ENCODE measurements around the gene COX7A2L.

The COX7A2L gene

DNA sequence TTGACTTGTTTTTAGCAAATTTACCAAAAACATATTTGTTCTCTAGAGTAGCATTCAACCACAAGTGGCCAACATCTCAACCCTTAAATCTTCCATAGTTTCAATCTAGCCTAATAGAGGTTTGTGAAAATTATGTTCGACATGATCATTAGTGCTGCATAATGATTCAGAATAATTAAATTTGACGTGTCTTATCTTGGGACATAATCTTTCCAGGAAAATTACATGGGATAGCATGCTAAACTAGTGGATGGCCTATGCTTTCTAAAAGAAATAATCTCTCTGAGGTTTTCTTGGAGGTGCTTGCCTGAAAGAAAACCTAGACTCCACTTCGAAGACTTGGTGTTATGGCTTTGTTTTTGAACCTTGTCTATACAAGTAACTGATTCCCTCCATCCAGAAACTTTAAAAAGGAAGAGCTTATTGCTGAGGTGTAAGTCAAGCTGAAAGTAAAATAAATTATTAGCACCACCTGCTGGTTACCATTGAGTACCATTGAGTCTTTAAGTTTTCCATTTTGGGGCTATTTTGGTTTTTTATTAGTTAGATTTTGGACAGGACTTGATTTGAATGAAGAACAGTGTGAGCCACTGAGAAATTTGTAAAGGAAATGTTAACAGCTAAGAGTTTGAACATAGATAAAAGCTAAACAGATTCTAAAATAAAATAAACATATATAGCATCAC lies 32.7 kb downstream of the COX7A2L start:
- H3K27ac Mint-ChIP-seq = no peak overlapping the region
- no peaks in the 10 kb centered on the region for H3K27me3 Mint-ChIP-seq
- no peak overlapping the region for H3K4me3 Mint-ChIP-seq
- peaks cover 55% of the 10 kb centered on the region for H3K36me3 Mint-ChIP-seq
- H3K9me3 Mint-ChIP-seq = no peaks in the 10 kb centered on the region
- DNase-seq = no peak
- peaks cover 3% of the 10 kb centered on the region for H3K4me1 Mint-ChIP-seq
- CTCF ChIA-PET = interaction anchor here (0.6 to 4.1 kb wide), 17 partner anchors 8 to 241 kb away, joined by 3 to 66 read pairs (median 4); no protein-coding TSS in a partner anchor

DNA sequence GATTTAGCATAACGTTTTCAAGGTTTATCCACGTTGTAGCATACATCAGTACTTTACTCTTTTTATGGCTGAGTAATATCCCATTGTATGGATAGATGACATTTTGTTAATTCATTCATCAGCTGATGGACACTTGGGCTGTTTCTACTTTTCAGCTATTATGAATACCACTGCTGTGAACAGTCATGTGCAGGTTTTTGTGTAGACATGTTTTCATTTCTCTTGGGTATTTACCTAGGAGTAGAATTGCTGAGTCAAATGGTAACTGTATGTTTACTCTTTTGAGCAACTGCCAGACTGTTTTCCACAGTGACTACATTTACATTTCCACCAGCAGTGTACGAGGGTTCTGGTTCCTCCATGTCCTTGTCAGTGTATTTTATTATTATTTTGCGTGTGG lies 33.9 kb downstream of the COX7A2L start:
- no peak for DNase-seq
- no peaks in the 10 kb centered on the region for H3K27me3 Mint-ChIP-seq
- peaks cover 55% of the 10 kb centered on the region for H3K36me3 Mint-ChIP-seq
- H3K27ac Mint-ChIP-seq = peak overlapping the region; percentile 20
- CTCF ChIA-PET = interaction anchor here (3.0 to 4.1 kb wide), 2 partner anchors 230 to 236 kb away, joined by 26 to 66 read pairs; no protein-coding TSS in a partner anchor
- no peak overlapping the region for H3K4me3 Mint-ChIP-seq
- H3K9me3 Mint-ChIP-seq = no peaks in the 10 kb centered on the region
- H3K4me1 Mint-ChIP-seq = peaks cover 3% of the 10 kb centered on the region

DNA sequence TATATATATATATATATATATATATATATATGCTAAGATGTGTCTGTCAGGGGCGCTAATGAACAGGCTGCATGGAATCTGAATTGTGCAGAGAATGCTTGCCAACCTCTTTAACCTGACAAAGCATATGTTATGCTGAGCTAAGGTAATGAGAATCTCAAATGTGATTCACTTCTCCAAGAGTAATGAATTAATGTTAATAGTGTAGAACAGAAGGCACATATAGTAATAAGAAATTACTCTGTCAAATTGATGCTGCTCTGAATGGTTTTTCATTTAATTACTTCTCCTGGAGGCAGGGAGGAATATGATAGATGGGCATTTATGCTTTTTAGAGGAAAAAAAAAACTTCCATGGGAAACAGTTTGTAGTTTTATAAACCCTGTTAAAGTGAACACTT lies 35.4 kb downstream of the COX7A2L start:
- Mint-ChIP-seq H3K4me1 (peaks cover 13% of the 10 kb centered on the region), H3K36me3 (peaks cover 52% of the 10 kb centered on the region), H3K4me3 (no peak overlapping the region), H3K9me3 (no peaks in the 10 kb centered on the region), H3K27ac (no peak overlapping the region), H3K27me3 (no peaks in the 10 kb centered on the region)
- no peak for DNase-seq
- CTCF ChIA-PET = interaction anchor here (1.1 to 1.2 kb wide), 2 partner anchors 129 to 238 kb away, joined by 3 read pairs; no protein-coding TSS in a partner anchor

DNA sequence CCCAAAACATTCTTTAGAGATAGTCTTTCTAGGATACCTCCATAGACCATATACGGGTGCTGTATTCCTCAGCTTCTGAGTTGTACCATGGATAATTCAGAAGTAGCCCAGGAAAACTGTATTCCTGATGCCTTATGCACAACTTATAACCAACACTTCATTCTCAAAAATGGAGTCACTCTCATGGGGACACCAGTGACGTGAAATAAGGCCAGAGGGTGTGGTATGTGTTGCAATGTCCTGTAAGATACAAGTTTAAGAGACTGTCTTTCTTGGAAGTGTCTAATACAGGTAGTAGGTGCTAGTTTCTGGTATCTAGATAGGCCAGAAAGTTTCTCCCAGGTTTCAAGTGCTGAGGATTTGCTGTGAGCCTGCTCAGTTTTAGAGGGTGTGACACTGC lies 36.1 kb downstream of the COX7A2L start:
- Mint-ChIP-seq H3K36me3 (peaks cover 49% of the 10 kb centered on the region), H3K27me3 (no peaks in the 10 kb centered on the region), H3K4me1 (peaks cover 15% of the 10 kb centered on the region), H3K4me3 (no peak overlapping the region), H3K27ac (no peak overlapping the region), H3K9me3 (no peaks in the 10 kb centered on the region)
- CTCF ChIA-PET = interaction anchor here (1.2 to 1.4 kb wide), 2 partner anchors 228 to 238 kb away, joined by 3 read pairs; no protein-coding TSS in a partner anchor
- no peak for DNase-seq

DNA sequence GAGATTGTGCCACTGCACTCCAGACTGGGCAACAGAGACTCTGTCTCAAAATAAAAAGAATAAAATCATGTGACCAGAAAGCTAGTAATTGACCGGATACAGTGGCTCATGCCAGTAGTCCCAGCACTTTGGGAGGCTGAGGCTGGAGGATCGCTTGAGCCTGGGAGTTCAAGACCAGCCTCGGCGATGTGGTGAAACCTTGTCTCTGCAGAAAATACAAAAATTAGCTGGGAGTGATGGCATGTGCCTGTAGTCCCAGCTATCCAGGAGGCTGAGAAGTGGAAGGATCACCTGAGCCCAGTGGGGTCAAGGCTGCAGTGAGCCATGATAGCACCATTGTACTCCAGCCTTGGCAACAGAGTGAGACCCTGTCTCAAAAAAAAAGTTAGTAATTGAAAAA lies 36.8 kb downstream of the COX7A2L start:
- H3K4me1 Mint-ChIP-seq = peaks cover 15% of the 10 kb centered on the region
- no peak overlapping the region for H3K4me3 Mint-ChIP-seq
- no peaks in the 10 kb centered on the region for H3K9me3 Mint-ChIP-seq
- H3K27me3 Mint-ChIP-seq = no peaks in the 10 kb centered on the region
- CTCF ChIA-PET = interaction anchor here (1.1 to 1.4 kb wide), 2 partner anchors 228 to 229 kb away, joined by 3 to 4 read pairs; no protein-coding TSS in a partner anchor
- DNase-seq = no peak
- no peak overlapping the region for H3K27ac Mint-ChIP-seq
- peaks cover 45% of the 10 kb centered on the region for H3K36me3 Mint-ChIP-seq

DNA sequence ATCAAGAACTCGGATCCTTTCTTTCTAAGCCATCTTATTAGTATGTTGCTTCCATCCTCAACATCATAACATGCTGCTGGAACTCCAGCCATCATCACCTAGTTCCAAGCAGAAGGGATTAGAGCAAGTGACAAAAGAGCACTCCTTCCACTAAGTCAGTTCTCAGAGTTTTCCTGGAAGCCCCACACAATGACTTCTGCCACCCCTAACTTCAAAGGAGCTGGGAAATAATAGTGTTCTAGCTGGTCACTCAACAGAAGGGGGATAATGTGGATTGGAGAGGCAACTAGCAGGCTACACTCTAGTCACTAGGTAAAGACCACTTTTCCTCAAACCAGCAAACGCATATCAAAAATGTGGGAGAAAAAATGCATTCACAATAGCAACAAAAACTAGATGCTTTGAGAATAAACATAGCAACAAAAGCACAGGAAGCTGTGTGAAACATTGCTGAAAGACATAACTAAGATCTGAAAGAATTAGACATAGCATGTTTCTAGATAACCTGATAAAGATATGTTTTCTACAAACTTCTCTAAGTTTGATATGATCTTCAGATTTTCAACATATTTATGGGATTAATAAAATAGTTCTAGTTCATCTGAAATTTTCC lies 39.5 kb downstream of the COX7A2L start:
- no peak for DNase-seq
- H3K4me3 Mint-ChIP-seq = no peak overlapping the region
- H3K36me3 Mint-ChIP-seq = peaks cover 55% of the 10 kb centered on the region
- H3K9me3 Mint-ChIP-seq = no peaks in the 10 kb centered on the region
- no peak overlapping the region for H3K27ac Mint-ChIP-seq
- CTCF ChIA-PET = no interaction called here
- H3K27me3 Mint-ChIP-seq = no peaks in the 10 kb centered on the region
- H3K4me1 Mint-ChIP-seq = peaks cover 23% of the 10 kb centered on the region

DNA sequence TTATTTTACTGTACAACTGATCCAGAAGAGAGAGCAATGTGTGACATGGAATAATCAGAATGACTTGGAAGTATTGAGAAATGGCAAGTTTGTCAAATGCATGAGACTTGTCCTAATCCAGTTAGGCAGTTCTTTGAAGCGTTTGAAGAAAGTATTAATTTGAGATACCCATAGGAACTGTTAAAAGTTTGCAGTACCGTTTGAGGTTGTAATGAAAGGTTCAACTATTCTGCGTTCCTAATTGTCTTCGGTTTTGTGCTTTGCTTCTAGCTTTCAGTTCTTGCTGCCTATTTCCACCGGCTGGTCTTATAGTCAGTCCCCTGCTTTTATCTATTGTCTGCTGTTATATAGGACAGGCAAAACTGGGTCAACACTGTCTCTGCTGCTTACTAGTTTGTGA lies 41.8 kb downstream of the COX7A2L start:
- CTCF ChIA-PET = interaction anchor here (1.2 kb wide), 1 partner anchor 9 kb away, joined by 4 read pairs; no protein-coding TSS in a partner anchor
- Mint-ChIP-seq H3K4me1 (peaks cover 21% of the 10 kb centered on the region), H3K9me3 (no peaks in the 10 kb centered on the region), H3K36me3 (peaks cover 58% of the 10 kb centered on the region), H3K27me3 (no peaks in the 10 kb centered on the region), H3K4me3 (no peak overlapping the region), H3K27ac (no peak overlapping the region)
- no peak for DNase-seq

DNA sequence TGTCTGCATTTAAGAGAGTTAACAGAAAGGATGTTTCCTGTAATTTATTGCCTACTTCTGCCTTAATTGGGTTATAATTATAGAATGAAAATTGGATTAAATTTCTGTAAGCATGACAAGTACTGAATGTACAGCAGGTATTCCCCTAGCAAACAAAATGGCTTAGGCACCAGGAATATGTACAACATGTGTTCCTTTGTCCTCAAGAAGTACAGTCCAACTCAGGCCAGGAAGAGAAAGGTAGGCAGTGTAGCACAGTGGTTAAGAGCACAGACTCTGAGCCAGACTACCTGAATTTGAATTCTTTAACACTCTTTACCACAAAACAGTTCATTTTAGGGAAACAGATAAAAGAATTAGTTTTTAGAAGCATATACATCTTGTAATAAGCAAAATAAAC lies 43.1 kb downstream of the COX7A2L start:
- H3K9me3 Mint-ChIP-seq = no peaks in the 10 kb centered on the region
- H3K4me3 Mint-ChIP-seq = no peak overlapping the region
- no peak for DNase-seq
- peaks cover 54% of the 10 kb centered on the region for H3K36me3 Mint-ChIP-seq
- H3K27ac Mint-ChIP-seq = peak overlapping the region; percentile 47
- CTCF ChIA-PET = interaction anchor here (2.0 kb wide), 1 partner anchor 11 kb away, joined by 8 read pairs; no protein-coding TSS in a partner anchor
- peaks cover 21% of the 10 kb centered on the region for H3K4me1 Mint-ChIP-seq
- no peaks in the 10 kb centered on the region for H3K27me3 Mint-ChIP-seq

DNA sequence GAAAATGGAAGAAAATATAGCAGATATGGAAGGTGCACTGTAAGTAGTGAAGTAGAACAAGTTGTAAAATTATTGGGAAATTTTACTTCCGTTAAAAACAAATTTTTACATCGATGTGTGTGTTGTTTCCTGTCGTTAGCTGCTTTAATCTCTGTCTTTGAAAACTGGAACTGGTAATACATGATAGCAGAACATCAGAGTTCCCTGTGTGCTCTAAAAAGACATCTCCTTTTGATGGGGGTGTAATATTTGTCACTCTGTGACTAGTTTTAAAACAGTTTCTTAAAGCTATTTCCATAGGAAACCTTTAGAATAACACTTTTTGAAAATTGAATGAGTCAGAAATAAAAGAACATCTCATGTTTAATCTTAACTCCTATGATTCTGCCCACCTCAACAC lies 43.5 kb downstream of the COX7A2L start:
- Mint-ChIP-seq H3K27ac (peak overlapping the region; percentile 12), H3K27me3 (no peaks in the 10 kb centered on the region), H3K4me3 (no peak overlapping the region), H3K36me3 (peaks cover 50% of the 10 kb centered on the region), H3K9me3 (no peaks in the 10 kb centered on the region), H3K4me1 (peaks cover 21% of the 10 kb centered on the region)
- no peak for DNase-seq
- CTCF ChIA-PET = interaction anchor here (2.0 kb wide), 1 partner anchor 11 kb away, joined by 8 read pairs; no protein-coding TSS in a partner anchor

DNA sequence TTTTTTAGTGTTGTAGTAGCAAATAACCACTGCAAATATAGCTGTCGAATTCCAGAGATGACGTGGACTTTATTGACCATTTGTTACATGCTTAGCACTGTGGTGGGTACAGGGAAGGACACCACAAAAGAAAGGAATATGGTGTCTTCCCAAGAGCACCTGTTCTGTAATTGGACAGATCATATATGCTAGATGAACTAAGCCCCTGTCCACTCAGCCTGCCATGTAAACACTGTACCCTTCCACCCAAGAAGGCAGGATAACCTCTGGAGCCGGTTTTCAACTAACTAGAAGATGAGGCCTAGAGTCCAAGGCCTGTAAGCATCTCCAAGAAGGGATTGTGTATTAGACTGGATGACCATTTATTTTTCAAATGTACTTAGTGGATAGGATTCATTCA lies 44.1 kb downstream of the COX7A2L start:
- Mint-ChIP-seq H3K4me3 (no peak overlapping the region), H3K27me3 (no peaks in the 10 kb centered on the region), H3K9me3 (no peaks in the 10 kb centered on the region), H3K27ac (peak overlapping the region; percentile 4), H3K36me3 (peaks cover 50% of the 10 kb centered on the region), H3K4me1 (peaks cover 21% of the 10 kb centered on the region)
- DNase-seq = no peak
- CTCF ChIA-PET = interaction anchor here (2.0 kb wide), 1 partner anchor 12 kb away, joined by 8 read pairs; no protein-coding TSS in a partner anchor

DNA sequence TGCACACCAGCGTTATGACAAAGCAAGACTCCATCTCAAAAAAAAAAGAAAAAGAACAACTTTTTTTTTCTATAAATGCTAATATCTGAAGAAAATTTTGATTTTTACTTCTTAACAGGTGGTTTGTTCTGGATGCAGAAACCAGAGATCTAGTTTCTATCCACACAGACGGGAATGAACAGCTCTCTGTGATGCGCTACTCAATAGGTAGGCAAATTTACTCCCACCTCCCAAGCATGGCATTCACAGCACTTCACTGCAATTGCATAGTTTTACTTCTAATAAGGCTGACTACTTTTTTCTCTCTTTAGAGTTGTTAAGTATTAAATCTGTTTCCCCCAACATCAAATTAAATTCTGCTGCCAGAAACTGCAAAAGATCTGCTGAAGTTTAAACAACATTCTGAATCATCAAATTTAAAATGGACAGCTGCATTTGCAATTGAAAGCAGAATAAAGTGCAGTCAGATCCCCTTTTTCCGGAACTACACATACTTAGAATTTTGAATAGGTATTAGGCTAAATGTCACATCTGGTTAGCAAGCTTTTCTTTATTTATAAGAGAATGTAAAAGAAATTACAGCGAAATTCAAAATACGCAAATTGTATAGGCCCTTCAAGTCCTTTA lies 45.1 kb downstream of the COX7A2L start:
- H3K27ac Mint-ChIP-seq = no peak overlapping the region
- H3K4me3 Mint-ChIP-seq = no peak overlapping the region
- no peak for DNase-seq
- H3K4me1 Mint-ChIP-seq = peaks cover 15% of the 10 kb centered on the region
- H3K36me3 Mint-ChIP-seq = peaks cover 48% of the 10 kb centered on the region
- no peaks in the 10 kb centered on the region for H3K27me3 Mint-ChIP-seq
- H3K9me3 Mint-ChIP-seq = no peaks in the 10 kb centered on the region
- CTCF ChIA-PET = interaction anchor here (2.0 kb wide), 1 partner anchor 13 kb away, joined by 8 read pairs; no protein-coding TSS in a partner anchor

DNA sequence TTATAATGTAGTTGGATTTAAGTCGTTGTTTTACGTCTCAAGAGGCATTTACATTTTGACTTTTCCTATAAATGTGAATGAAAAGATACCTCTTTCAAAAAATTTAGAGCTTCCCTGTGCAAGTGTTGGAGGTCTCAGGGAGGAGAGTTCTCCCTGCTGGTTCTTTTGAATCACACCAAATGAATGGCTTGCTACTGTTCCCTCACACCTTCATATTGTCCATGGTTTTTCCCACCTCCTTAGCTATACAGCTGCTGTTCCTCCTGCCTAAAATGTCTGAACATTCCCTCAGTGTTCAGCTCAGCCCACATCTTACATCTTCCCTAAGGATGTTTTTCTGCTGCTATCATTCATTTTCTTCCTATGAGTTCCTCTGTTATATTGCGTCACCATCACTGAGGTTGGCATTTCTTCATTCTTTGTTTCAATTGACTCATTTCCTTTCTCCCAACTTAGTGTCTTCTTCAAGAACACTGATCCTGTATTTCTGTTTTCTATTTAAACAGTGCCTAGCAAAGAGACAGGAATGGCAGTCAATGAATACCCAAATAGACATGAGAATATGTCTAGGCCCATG lies 46.0 kb downstream of the COX7A2L start:
- Mint-ChIP-seq H3K36me3 (peaks cover 43% of the 10 kb centered on the region), H3K27ac (peak overlapping the region; percentile 43), H3K27me3 (no peaks in the 10 kb centered on the region), H3K9me3 (no peaks in the 10 kb centered on the region), H3K4me1 (peaks cover 10% of the 10 kb centered on the region), H3K4me3 (no peak overlapping the region)
- no peak for DNase-seq
- CTCF ChIA-PET = no interaction called here

DNA sequence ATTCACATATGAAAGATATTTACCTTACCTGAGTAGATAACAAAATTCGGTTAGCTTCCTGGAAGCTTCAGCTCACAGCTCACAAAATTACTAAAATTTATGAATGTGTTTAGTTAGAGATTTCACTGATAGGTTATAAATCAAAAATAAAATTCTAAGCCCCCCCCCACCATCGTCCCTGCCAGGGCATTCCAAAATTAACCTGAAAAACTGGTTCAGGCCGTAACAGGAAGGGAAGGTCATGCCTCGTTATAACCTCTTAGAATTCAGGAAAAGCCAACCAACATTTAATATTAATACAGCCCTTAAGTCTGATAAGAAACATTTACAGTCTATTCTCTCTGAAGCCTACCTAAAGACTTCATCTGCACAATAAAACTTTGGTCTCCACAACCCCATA lies 48.9 kb downstream of the COX7A2L start:
- H3K4me3 Mint-ChIP-seq = no peak overlapping the region
- peaks cover 34% of the 10 kb centered on the region for H3K36me3 Mint-ChIP-seq
- H3K4me1 Mint-ChIP-seq = peaks cover 8% of the 10 kb centered on the region
- H3K9me3 Mint-ChIP-seq = no peaks in the 10 kb centered on the region
- H3K27me3 Mint-ChIP-seq = no peaks in the 10 kb centered on the region
- no peak overlapping the region for H3K27ac Mint-ChIP-seq
- CTCF ChIA-PET = no interaction called here
- no peak for DNase-seq

DNA sequence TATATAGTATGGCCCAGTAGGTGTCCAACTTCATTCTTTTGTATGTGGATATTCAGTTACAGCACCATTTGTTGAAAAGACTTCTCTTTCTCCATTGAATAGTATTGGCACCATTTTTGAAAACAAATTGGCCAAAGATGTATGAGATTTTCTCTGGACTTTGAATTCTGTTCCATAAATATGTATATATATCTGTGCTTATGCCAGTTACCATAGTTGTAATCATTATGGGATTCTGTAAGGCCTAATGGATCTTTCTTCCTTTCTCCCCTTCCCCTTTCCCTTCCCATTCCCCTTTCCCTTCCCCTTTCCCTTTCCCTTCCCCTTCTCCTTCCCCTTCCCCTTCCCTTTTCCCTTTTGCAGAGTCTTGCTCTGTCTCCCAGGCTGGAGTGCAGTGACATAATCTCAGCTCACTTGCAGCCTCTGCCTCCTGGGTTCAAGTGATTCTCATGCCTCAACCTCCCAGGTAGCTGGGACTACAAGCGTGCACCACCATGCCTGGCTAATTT lies 51.0 kb downstream of the COX7A2L start:
- Mint-ChIP-seq H3K9me3 (no peaks in the 10 kb centered on the region), H3K27me3 (no peaks in the 10 kb centered on the region), H3K27ac (no peak overlapping the region), H3K36me3 (peaks cover 32% of the 10 kb centered on the region), H3K4me1 (peaks cover 13% of the 10 kb centered on the region), H3K4me3 (no peak overlapping the region)
- DNase-seq = no peak
- CTCF ChIA-PET = no interaction called here

All from activated naive CD4-positive, alpha-beta T cell treated with anti-CD3 and anti-CD28 coated beads, Interleukin-2, amount 10 ng/mL, durations not matched to agents 7 days and 5 days (primary cell).